GM12891 (cell line): ENCODE measurements around the gene PTPRCAP.
"Not testable (repeated sequence)": the region's sequence is repeated elsewhere in the genome, so short reads cannot be mapped to it uniquely, and the experiment has no call there.

Source experiments
- PAX5 ChIP-seq: IDR thresholded peaks from 2 replicates; pipeline ENCODE4 v1.6.1; 2011; ENCODE audit warnings: low read length, moderate library complexity, mild to moderate bottlenecking; ENCODE audit not compliant: insufficient read depth, severe bottlenecking
- POLR2A ChIP-seq: IDR thresholded peaks from 2 replicates; pipeline ENCODE4 v1.6.1; 2011; ENCODE audit warnings: low read depth, low read length, control low read depth
- POLR2AphosphoS5 ChIP-seq: IDR thresholded peaks from 2 replicates; pipeline ENCODE4 v1.6.1; 2011; ENCODE audit warnings: low read depth, low read length, control low read depth
- POU2F2 ChIP-seq: IDR thresholded peaks from 2 replicates; pipeline ENCODE4 v1.6.1; 2011; ENCODE audit warnings: low read depth, mild to moderate bottlenecking, control low read depth, low read length, moderate library complexity
- SPI1 ChIP-seq: IDR thresholded peaks from 2 replicates; pipeline ENCODE4 v1.6.1; 2011; ENCODE audit warnings: low read depth, low read length, control low read depth
- TAF1 ChIP-seq: IDR thresholded peaks from 2 replicates; pipeline ENCODE4 v1.6.1; 2011; ENCODE audit warnings: low read depth, low read length, control low read depth

DNA sequence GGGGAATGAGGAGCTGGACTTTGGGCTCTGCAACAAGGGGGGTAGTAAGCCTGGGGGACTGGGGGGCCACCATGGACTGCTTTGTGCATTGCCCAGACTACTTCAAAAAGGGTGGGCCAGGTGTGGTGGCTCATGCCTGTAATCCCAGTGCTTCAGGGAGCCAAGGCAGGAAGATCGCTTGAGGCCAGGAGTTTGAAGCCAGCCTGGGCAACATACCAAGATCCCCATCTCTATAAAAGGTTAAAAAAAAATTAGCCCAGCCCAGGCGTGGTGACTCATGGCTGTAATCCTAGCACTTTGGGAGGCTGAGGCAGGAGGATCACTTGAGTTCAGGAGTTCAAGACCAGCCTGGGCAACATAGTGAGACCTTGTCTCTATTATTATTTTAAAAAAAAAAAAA lies 28.0 kb upstream of the PTPRCAP start:
- TF ChIP-seq POLR2AphosphoS5, POLR2A, TAF1, POU2F2, SPI1, PAX5: not testable (repeated sequence)
